Measurements from ENCODE around the gene SH3RF2.
"Not testable (repeated sequence)": the region's sequence is repeated elsewhere in the genome, so short reads cannot be mapped to it uniquely, and the experiment has no call there.

Gene SH3RF2

GRCh38 chr5:145979270-145980223 is 43.2 kb downstream of the SH3RF2 start:
- no peak for DNase-seq

- no peak for DNase-seq
These were observed 43.9 kb downstream of the SH3RF2 start for GRCh38 chr5:145980259-145980658.

- DNase-seq = no peak
These were observed 44.3 kb downstream of the SH3RF2 start for GRCh38 chr5:145980718-145981117.

GRCh38 chr5:145981589-145982571 is 45.5 kb downstream of the SH3RF2 start:
- DNase-seq = no peak

- peak in 2 of 58 donors; percentile 0 to 5 for DNase-seq
These were observed 46.4 kb downstream of the SH3RF2 start for GRCh38 chr5:145982572-145983318.

GRCh38 chr5:145983446-145983845 is 47.1 kb downstream of the SH3RF2 start:
- peak in 10 of 58 donors; percentile 3 to 38 (median 6) for DNase-seq

GRCh38 chr5:145984072-145984471 is 47.7 kb downstream of the SH3RF2 start:
- peak in 1 of 58 donors; percentile 8 for DNase-seq

GRCh38 chr5:145987856-145988255 is 51.5 kb downstream of the SH3RF2 start:
- no peak for DNase-seq

- DNase-seq = no peak
These were observed 52.6 kb downstream of the SH3RF2 start for GRCh38 chr5:145988993-145989392.

- no peak for DNase-seq
These were observed 53.0 kb downstream of the SH3RF2 start for GRCh38 chr5:145989428-145989827.

- DNase-seq = no peak
These were observed 53.8 kb downstream of the SH3RF2 start for GRCh38 chr5:145990170-145990569.

- DNase-seq = no peak
These were observed 54.7 kb downstream of the SH3RF2 start for GRCh38 chr5:145991044-145991575.

GRCh38 chr5:145993538-145993937 is 57.2 kb downstream of the SH3RF2 start:
- DNase-seq = not testable (repeated sequence)

- no peak for DNase-seq
These were observed 59.8 kb downstream of the SH3RF2 start for GRCh38 chr5:145996135-145996534.

GRCh38 chr5:145999208-145999607 is 62.8 kb downstream of the SH3RF2 start:
- DNase-seq = no peak

- DNase-seq = no peak
These were observed 63.7 kb downstream of the SH3RF2 start for GRCh38 chr5:146000072-146000471.

GRCh38 chr5:146001544-146002190 is 65.3 kb downstream of the SH3RF2 start:
- no peak for DNase-seq

GRCh38 chr5:146002491-146002890 is 66.1 kb downstream of the SH3RF2 start:
- no peak for DNase-seq

GRCh38 chr5:146003852-146004251 is 67.5 kb downstream of the SH3RF2 start:
- DNase-seq = no peak

GRCh38 chr5:146005264-146005663 is 68.9 kb downstream of the SH3RF2 start:
- no peak for DNase-seq
